SKM-1 treated with dmso at 0.1 percent for 144 hours (cell line): ENCODE measurements around the gene TERB1.
A peak's percentile ranks its signal among the peaks of the same experiment; 100 is the strongest.
"Not testable (repeated sequence)": the region's sequence is repeated elsewhere in the genome, so short reads cannot be mapped to it uniquely, and the experiment has no call there.

Experiments
- DNase-seq: peaks from one replicate; lab custom pipeline; 2025; ENCODE audit not compliant: unreplicated experiment; lab: John Stamatoyannopoulos, UW

The TERB1 gene

GRCh38 chr16:66830422-66831404 is 29.3 kb upstream of the TERB1 start, which contains the start of gene NAE1:
Gene NAE1 (minus strand): TSS chr16:66830976. CDS start chr16:66830899, 77 bp downstream.
- DNase-seq: peak; percentile 88

GRCh38 chr16:66824006-66824405 is 22.6 kb upstream of the TERB1 start:
- no peak for DNase-seq

DNA sequence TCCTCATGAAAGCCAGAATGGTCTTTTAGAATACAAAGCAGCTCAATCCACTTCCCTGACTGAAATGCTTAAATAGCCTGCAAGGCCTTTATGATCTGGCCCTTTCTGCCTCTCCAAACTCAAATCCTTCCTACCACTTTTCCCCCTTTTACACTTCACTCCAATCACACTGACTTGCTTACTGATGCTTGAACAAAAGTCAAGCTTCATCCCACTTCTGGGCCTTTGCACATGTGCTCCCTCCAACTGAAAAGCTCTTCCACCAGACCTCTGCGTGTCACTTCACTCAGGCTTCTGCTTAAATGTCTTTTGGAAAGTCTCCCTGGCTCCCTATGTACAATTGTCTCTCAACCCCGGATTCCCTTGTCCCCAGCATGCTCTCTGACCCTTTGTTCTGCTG is 13.3 kb upstream of the TERB1 start:
- no peak for DNase-seq

DNA sequence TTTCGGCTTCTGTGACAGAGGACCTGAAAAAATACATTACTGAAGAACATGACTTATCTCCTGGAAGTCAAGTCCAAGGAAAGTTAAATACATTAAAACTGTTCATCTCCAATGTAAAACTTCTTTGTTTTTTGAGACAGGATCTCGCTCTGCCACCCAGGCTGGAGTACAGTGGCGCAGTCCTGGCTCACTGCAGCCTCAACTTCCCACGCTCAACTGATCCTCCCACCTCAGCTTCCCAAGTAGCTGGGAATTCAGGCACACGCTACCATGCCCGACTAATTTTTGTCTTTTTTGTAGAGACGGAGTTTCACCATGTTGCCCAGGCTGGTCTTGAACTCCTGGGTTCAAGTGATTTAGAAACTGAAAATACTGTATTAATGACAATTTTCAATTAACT is 9.7 kb upstream of the TERB1 start:
- DNase-seq: no peak

DNA sequence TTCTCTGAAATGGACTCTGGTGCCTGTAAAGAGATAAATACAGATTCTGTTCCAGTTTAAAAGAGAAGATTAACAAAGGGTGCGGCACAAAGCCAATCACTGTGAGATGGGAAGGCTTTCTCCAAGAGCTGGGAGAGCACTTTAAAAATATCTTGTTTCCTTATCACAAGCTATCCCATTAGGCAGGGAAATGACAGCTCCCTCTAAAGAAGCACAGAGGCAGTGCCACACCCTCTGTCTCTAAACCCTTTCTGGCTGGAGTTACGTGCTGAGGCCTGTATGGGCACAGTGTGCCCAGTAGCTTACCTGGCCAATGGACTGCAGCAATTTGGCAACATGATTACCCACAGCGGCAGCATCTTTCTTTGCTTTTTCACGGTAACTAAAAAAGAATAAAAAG is 9.0 kb upstream of the TERB1 start:
- no peak for DNase-seq

DNA sequence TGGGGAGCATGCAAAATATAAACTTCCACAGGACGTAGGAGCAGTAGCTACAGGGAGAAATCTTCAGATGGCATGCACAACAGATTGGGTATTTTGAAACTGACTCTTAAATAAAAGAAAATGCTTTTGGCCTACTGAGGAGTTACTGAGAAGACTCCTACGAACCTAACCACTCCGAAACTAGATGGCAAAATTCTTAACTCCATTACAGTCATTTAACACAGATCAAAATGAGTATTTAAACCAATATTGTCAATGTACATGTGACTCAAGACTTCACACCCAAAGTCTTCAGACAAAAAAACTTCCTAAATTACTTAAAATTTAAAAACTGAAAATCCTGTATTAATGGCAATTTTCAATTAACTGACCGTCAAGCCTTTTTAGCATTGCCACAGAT is 8.4 kb upstream of the TERB1 start:
- no peak for DNase-seq

GRCh38 chr16:66802159-66802558 is 775 bp upstream of the TERB1 start:
- no peak for DNase-seq

- no peak for DNase-seq
Measured at GRCh38 chr16:66800856-66801255, 528 bp downstream of the TERB1 start.

DNA sequence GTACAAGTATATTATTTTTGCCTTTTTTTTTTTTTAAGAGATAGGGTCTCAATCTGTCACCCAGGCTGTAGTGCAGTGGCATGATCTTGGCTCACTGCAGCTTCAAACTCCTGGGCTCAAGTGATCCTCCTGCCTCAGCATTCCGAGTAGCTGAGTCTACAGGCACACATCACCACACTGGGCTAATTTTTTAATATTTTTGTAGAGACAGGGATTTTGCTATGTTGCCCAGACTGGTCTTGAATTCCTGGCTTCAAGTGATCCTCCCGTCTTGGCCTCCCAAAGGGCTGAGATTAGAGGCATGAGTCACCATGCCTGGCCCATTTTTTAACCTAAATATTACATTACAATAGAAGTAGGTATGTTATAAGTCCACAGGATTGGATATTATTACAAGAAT is 3.2 kb downstream of the TERB1 start:
- no peak for DNase-seq

GRCh38 chr16:66793984-66794383 is 7.4 kb downstream of the TERB1 start:
- not testable (repeated sequence) for DNase-seq

GRCh38 chr16:66790130-66790733 is 11.2 kb downstream of the TERB1 start:
- DNase-seq: no peak

DNA sequence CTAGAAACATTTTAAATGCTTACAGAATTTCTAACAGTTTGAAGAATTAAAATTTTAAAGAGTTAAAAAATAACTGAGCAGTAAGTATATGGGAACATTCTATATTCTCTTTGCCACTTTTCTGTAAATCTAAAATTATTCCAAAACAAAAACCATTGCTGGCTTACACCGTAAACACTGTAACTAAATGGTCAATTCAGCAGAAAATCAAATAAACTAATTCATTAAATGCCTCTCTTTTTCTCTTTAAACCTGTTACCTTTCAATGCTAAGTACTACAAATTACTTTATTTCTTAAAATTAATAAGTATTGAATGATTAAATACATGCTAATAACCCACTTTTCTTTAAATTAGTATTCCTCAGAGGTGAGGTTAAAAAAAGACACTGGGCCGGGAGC is 14.0 kb downstream of the TERB1 start:
- no peak for DNase-seq

DNA sequence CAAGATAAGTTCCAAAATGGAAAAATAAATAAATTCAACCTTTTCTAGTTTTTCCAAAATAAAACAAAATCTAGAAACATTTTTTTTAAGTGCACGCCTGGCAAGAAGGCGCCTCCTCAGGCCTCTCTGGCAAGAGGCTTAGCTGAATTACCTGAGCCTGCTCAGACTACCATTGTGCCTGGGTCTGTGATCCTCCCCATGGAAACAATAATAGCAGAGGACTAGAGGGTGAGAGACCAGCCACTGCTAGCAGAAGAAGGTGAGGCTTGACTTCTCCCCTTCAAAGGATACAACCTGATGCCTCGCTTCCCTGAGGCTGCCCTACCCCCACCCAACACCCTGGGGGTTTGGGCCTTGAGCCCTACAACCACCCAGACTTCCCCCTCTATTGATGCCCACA is 14.8 kb downstream of the TERB1 start:
- DNase-seq: no peak

DNA sequence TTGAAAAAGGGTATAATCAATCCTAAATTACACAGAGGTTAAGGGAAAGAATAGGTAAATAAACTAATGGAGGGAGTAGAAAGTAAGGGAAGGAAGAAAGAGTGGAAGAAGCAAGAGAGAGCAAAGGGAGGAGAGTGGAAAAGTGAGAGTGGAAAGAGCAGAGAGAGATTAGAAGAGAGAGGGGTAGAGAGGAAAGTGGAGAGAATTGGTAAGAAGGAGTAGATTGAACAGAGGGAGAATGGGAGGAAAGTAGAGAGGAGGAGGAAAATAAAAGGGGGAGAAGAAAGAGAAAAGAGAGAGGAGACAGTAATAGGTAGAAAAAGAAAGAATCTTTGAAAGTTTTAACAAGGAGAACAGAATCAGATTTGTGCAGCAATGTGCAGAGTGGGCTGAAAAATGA is 24.9 kb downstream of the TERB1 start:
- DNase-seq: no peak

GRCh38 chr16:66774981-66775380 is 26.4 kb downstream of the TERB1 start:
- DNase-seq: no peak

DNA sequence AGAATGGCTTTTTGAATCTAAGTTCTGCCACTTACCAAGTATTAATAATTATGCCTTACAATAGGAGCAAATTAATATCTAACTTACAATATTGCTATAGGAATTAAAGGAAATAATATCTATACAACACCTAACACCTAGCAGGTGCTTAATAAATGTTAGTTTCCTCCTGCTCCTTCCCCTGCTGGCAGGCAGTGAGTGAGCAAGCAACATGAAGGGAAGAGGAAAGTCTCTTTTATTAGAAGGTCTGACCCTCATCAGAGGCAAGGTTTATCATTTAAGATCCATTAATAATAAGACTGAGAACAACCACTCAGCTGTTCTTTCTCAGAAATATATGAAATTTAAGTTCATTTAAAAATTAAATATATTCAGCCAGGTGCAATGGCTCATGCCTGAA is 43.3 kb downstream of the TERB1 start:
- DNase-seq: no peak

DNA sequence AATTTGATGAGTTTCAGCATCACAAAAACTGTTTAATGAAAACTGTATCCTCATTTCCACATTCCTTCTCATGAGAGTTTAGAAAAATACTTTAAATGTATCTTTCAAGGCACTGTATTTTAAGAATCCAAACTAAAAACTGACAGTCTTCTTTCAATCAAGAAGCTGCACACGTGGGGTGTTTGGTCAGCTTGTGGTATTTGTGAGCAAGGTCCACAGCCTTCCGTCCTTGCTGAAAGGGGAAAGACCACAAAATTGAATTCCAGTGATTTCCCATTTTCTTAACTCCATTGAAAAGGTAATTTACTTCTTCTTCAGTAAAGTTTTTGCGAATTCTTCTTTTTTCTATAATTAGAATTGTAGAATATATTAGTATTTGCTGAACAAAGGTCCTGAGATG is 46.6 kb downstream of the TERB1 start:
- DNase-seq: no peak

GRCh38 chr16:66754211-66754610 is 47.2 kb downstream of the TERB1 start:
- no peak for DNase-seq

- no peak for DNase-seq
Measured at GRCh38 chr16:66752958-66753357, 48.4 kb downstream of the TERB1 start.

- no peak for DNase-seq
Measured at GRCh38 chr16:66752379-66752778, 49.0 kb downstream of the TERB1 start.

GRCh38 chr16:66751992-66752322 is 49.4 kb downstream of the TERB1 start:
- no peak for DNase-seq

GRCh38 chr16:66751303-66751991 is 49.9 kb downstream of the TERB1 start, which contains the start of gene DYNC1LI2:
Gene DYNC1LI2 (minus strand): TSS chr16:66751609. CDS start chr16:66751591, 18 bp downstream.
- peak; percentile 55 for DNase-seq
